Measurements from ENCODE around the gene HTR3B.
"Not testable (repeated sequence)": the region's sequence is repeated elsewhere in the genome, so short reads cannot be mapped to it uniquely, and the experiment has no call there.

HTR3B gene

DNA sequence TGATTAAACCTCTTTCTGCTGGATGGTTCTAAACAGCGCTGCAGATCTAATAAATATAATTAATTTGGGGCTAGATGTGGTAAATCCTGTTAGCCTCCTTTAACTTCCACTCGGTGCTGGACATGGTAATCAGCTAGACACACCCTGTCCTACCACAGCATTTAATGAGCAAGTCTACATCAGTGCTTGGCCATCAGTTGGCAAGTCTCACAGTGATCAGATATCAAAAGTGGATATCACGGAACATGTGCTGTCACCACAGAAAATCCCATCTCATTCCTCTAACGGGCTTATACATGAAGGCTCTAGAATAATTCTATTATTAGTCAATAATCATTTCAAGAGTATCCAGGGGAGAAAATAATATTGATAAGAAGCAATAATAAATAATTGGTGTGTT is 23.6 kb upstream of the HTR3B start:
- no peak overlapping the region for H3K4me3 ChIP-seq
- H3K27ac ChIP-seq = no peak overlapping the region

DNA sequence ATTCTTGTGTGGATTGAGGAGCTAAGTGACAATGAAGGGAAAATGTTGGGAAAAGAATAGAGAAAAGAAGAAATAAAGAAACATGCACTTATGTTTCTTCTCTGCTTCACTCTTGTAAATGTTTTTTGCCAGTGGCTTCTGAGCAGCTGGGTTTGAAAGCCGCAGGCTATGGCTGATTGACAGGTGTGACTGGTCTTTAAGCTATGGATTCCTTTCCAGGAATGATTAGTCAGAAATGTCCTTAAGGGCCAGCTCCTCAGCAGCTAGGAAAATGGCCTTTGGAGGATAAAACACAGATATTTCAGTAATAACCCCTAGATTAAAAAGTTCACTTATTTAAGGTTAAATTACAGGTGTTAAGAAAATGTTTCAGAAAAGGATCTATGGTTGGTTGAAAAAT is 22.7 kb upstream of the HTR3B start:
- H3K4me3 ChIP-seq = no peak overlapping the region
- no peak overlapping the region for H3K27ac ChIP-seq

DNA sequence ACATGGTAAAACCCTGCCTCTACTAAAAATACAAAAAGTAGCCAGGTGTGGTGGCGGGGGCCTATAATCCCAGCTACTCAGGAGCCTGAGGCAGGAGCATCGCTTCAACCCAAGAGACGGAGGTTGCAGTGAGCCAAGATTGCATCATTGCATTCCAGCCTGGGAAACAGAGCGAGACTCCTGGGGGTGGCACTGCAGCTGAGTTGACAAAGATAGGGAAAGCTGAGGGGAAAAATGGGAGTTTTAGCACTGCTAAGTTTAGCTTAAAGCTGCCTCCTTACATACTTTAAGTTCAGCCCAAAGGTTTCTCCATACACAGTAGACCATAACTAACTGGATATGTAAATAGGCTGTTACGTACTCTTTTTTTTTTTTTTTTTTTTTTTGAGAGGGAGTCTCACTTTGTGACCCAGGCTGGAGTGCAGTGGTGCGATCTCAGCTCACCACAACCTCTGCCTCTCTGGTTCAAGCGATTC is 20.2 kb upstream of the HTR3B start:
- H3K27ac ChIP-seq = no peak overlapping the region
- no peak overlapping the region for H3K4me3 ChIP-seq

DNA sequence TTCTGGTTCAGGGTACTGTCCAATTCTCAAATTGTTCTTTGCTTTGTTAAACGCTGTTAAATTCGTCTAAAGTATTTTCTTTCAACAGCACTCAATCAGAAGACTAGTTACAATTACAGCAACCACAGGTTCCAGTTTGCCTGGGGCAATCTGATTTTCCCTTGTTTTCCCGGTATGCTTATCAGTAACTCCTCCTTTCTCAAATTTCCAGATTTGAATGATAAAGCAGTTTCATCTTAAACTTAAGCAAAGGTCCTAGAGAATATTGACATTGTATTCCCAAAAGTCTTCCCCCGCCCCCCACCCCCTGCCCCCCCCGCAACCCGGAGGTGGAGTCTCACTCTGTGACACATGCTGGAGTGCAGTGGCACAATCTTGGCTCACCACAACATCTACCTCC is 18.7 kb upstream of the HTR3B start:
- H3K4me3 ChIP-seq = no peak overlapping the region

DNA sequence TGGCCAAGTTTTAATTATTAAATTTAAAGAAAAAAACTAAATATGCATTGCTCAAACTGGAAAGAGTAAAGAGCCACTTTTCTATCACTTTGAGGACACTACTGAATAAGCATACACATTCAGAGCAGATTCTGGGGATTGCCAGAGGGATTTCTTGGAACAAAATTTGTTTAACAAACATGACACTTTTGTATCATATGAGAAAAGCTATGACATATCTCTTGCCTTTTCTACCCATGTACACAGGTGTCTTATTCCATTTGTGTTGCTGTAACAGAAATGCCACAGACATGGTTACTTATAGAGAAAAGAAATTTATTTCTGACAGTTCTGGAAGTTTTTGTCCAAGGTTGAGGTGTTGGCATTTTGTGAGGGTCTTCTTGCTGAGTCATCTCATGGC is 15.7 kb upstream of the HTR3B start:
- Histone ChIP-seq H3K4me3 (no peak overlapping the region), H3K27ac (no peak overlapping the region)

More for the DNA sequence above, 18.7 kb upstream of the HTR3B start:
- H3K27ac ChIP-seq = no peak overlapping the region

DNA sequence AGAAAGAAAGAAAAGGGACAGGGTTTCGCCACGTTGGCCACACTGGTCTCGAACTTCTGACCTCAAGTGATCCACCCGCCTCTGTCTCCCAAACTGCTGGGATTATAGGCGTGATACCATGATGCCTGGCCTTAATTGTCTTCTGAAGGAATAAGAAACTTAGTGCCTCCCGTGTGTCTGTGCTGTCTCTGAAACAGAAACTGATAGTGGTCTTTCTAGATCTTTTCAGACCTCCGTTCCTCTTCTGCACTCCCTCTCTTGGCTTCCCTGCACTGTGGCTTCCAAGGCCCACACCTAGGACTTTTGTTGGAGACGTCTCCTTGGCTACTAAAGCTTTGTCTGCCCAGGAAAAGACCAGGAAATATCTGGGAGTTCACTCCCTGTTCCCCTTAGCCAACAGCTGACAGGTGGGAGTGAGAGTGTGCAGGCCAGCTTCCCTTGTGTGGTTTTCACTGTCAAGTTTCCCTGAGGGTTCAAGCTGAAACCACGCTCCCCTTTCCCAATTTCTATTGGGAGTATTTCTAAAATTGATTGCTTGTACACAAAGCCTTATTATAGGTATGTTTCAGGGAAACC is 10.1 kb upstream of the HTR3B start:
- no peak overlapping the region for H3K27ac ChIP-seq
- H3K4me3 ChIP-seq = no peak overlapping the region

DNA sequence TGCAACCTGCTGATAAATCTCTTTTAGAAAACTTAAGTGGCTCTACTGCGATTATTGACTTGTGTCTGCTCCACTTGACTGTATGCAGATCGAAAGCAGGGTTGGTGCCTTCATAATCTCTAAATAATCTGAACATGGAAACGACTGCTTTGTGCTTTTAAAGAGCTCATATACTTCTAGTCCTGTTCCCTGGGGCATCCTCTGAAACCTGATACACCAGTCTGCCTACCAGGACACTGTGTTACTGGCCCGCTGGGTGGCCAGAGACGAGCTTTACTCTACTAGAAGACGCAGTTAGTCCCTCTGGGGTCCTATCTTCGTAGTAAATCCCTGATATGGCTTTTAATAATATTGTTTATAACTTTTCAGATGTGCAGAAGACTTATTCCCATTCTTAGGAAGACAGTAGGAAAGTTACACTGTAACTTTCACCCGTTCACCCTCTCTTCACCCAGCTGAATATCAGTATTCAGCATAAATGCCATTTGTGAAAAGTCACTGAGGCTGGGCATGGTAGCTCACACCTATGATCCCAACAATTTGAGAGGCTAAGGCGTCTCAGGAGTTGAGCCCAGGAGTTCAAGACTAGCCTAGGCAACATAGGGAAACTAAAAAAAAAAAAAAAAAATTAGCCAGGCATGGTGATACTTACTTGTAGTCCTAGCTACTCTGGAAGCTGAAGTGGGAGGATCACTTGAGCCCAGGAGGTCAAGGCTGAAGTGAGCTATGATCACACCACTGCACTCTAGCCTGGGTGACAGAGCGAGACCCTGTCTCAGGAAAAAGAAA is 9.0 kb upstream of the HTR3B start:
- Histone ChIP-seq H3K27ac (no peak overlapping the region), H3K4me3 (no peak overlapping the region)

DNA sequence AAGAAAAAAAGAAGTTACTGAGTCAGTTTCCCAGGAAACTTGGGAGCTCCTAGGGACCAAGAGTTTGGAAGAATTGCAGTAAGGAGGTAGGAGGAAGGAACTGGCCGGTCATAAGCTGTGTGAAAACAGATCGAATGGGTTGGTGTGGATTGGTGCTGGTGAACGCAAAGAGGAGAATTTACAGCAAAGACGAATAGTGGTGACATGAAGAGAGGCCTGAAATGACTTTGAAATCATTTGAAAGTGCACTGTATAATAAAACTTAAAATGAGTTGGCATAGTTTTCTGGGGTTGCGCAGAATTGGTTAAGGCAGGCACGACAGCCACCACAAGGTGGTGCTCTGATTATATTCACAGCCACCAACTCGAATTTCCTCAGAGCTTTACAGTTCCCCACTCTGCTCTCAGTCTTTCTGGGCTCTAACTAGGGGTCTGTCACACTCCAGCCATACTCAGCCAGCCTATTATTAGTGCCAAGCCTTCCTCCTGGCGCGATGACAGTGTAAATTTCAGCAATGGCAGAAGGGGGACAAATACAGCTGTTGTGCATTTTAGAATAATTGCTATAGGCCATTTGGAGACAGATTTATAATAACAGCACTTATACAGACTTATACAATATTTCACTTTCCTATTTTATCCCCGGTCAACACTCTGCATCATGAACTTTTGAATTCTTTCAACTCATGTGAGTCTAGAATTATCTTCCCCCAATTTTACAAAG is 8.3 kb upstream of the HTR3B start:
- no peak overlapping the region for H3K4me3 ChIP-seq
- H3K27ac ChIP-seq = no peak overlapping the region

DNA sequence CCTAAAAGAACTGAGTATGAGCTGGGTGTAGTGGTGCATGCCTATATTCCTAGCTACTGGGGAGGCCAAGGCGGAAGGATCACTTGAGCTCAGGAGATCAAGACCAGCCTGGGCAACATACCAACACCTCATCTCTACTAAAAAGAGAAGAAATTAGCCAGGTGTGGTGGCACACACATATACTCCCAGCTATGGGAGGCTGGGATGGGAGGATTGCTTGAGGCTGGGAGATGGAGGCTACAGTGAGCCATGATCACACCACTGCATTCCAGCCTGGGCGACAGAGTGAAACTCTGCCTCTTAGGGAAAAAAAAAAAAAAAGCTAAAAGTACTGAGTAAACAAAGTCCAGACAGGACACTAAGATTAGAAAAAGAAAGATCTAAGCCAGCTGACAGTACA is 3.5 kb upstream of the HTR3B start:
- Histone ChIP-seq H3K27ac (no peak overlapping the region), H3K4me3 (no peak overlapping the region)

DNA sequence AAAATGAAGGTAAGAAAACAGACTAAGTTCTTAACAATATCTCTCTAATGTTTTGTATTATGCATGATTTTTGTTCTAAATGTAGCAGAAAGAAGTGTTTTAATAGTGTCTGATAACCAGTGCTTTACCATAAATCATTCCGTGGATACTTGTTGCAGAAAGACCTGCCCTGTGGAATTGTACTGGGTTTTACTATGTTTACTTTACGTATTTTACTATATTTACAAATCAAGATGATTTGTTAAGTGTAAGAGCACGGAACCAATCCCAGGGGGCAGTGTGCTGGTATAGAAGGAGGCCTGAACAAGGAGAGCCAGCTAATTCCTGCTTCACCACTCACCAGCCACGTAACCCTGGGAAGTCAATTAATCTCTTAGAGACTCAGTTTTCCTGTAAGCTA is 1.4 kb downstream of the HTR3B start:
- H3K27ac ChIP-seq = no peak overlapping the region

DNA sequence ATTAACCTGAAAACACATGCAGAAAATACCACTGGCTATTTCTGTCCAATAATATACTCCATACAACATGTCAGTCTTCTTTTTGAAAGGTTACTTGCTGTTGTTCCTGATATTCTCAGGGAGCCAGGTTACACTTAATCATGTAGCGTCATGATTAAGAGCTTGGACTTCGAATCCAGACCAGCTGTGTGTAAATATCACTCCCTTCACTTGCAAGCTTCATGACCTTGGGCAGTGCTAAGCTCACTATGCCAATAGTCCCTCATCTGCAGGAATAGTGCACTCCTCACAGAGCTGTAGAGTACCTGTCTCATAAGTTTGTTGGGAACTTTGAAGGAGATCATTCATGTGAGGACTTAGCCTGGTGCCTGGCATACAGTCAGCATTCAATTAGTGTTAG is 1.9 kb downstream of the HTR3B start:
- Histone ChIP-seq H3K4me3 (no peak overlapping the region), H3K27ac (no peak overlapping the region)

More for the DNA sequence above, 1.4 kb downstream of the HTR3B start:
- H3K4me3 ChIP-seq = no peak overlapping the region

DNA sequence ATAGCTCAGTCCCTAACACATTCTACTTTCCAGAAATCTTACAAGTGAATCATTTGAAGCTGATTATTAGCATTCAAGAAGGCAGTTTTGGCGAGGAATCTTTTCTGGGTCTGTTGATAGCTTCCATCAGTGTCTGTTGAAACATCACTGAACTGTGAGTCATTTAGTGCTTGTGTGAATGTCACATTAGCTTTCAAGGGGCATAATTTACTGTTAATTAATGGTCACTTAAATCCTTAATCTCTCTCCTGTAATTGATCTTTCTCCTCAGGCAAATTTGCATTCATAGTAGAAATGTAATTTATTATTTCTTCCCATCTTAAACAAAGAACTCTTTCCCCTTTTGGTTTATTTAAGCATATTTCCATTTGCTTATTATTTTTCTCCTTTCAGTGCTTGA is 2.6 kb downstream of the HTR3B start:
- H3K27ac ChIP-seq = no peak overlapping the region
- H3K4me3 ChIP-seq = no peak overlapping the region

DNA sequence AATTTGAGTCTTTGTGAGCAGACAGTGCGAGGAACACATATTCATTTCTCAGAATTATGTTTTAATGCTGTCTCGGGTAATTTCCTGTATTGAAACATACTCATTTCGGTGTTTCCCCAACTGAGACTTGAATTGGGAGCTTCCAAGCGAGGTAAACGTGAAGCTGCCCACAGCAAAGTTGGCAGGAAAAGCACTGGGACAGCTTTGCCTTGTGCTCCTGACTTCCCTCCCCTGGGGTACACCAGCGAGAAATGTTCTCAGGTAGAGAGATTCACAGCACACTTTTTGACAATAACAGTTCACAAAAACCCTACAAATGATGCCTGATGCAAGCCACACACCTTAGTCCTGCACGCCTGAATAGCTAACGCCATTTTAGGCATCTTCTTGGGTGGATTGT is 3.1 kb downstream of the HTR3B start:
- Histone ChIP-seq H3K4me3 (no peak overlapping the region), H3K27ac (no peak overlapping the region)

DNA sequence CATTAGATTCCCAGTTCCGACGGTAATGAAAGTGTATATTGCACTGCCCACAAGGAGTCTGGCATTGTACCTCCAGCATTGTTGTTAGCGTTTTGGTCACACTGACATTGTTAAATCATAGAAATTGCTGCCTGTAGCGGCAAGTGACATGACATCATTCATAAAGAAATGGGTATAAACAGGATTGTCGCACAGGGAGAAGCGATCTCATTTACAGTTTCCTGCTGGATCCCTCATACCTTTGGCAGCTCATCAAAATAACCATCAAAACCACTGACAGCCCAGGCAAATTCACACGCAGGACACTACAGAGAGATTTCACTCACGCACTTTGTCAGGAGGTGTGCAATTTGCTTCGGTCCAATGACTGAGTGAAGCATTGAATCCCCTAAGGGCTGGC is 3.5 kb downstream of the HTR3B start:
- no peak overlapping the region for H3K4me3 ChIP-seq
- no peak overlapping the region for H3K27ac ChIP-seq

DNA sequence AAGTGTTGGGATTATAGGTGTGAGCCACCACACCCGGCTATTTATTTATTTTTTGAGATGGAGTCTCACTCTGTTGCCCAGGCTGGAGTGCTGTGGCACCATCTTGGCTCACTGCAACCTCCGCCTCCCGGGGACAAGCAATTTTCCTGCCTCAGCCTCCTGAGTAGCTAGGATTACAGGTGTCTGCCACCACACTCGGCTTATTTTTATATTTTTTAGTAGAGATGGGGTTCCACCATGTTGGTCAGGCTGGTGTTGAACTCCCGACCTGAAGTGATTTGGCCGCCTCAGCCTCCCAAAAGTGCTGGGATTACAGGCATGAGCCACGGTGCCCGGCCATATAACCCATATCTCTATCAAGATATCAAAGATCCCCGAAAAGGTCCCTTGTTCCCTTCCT is 6.9 kb downstream of the HTR3B start:
- H3K27ac ChIP-seq, H3K4me3 ChIP-seq: not testable (repeated sequence)

DNA sequence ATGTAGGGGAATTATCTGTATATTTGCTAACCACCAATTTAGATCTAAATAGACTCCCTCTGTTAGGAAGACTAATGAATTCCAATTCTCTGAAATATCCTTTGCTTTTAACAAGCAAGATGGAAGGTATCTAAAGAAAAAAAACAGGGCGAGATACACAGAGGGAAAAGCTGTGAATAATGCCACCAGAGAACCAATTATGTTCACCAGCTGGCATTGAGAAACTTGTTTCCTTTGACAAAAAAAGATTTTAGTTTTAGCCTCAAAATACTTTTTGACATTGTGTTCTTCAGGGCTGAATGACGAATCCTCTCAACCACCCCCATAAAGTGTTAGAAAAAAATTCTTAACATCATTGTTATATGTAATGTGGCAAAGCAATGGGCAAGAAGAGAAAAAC is 19.0 kb downstream of the HTR3B start:
- H3K27ac ChIP-seq = no peak overlapping the region

DNA sequence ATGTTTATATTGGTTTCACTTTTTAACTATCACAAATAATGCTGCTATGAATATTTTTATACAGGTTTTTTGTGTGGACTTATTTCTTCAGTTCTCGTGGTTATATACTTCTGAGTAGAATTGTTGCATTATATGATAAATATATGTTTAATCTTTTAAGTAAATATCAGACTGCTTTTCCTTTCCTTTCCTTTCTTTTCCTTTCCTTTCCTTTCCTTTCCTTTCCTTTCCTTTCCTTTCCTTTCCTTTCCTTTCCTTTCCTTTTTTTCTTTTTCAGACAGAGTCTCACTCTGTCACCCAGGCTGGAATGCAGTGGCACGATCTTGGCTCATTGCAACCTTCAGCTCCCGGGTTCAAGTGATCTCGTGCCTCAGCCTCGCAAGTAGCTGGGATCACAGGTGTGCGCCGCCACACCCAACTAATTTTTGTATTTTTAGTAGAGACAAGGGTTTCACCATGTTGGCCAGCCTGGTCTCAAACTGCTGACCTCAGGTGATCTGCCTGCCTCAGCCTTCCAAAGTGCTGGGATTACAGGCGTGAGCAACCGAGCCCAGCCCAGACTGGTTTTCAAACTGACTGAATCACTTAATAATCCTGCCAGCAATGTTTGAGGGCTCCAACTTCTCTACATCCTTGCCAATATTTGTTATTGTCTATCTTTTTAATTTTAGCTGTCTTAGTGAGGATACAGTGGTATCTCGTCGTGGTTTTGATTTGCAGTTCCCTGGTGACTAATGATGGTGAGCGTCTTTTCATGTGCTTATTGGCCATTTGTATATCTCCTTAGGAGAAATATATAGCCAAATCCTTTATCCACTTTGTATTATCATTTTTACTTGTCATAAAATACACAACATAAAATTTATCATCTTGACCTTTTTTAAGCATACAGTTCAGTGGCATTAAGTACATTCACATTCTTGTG is 21.9 kb downstream of the HTR3B start:
- Histone ChIP-seq H3K4me3 (no peak overlapping the region), H3K27ac (no peak overlapping the region)

More for the DNA sequence above, 19.0 kb downstream of the HTR3B start:
- H3K4me3 ChIP-seq = no peak overlapping the region

DNA sequence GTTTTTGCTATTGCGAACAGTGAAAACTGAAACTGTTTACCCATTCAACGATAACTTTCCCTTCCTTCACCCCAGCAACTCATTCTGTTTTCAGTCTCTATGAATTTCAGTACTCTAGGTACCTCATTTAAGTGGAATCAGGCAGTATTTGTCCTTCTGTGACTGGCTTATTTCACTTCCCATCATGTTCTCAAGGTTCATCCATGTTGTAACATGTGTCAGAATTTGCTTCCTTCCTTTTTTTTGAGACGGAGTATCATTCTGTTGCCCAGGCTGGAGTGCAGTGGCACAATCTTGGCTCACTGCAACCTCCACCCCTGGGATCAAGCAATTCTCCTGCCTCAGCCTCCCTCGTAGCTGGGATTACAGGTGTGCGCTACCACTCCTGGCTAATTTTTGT is 23.7 kb downstream of the HTR3B start:
- no peak overlapping the region for H3K4me3 ChIP-seq

DNA sequence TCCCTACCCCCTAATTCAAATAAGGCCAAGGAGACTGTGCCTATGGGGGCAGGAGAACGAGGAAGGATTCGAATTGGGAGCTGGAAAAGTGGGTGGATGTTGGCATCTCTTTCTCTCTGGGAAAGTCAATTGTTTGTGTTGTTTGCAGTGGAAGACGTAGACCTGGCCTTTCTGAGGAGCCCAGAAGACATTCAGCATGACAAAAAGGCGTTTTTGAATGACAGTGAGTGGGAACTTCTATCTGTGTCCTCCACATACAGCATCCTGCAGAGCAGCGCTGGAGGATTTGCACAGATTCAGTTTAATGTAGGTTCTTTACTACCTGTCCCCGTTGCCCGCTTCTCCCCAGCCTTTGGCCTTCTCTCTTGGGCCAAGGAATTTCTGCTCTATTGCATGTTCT is 28.2 kb downstream of the HTR3B start:
- Histone ChIP-seq H3K4me3 (no peak overlapping the region), H3K27ac (no peak overlapping the region)

More for the DNA sequence above, 23.7 kb downstream of the HTR3B start:
- no peak overlapping the region for H3K27ac ChIP-seq

DNA sequence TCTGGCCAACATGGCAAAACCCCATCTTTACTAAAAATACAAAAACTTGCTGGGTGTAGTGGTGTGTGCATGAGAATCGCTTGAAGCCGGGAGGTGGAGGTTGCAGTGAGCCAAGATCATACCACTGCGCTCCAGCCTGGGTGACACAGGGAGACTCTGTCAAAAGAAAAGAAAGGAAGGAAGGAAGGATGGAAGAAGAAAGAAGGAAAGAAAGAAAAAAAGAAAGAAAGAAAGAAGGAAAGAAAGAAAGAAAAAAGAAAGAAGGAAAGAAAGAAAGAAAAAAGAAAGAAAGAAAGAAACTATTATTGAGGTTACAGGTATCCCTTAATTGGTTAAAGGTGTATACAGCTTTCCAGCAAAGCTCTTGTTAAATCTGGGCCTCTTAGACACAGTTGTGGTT is 29.6 kb downstream of the HTR3B start:
- not testable (repeated sequence) for H3K27ac ChIP-seq, H3K4me3 ChIP-seq

Measured in skin epidermis (tissue), 12 donors.